ENCODE data around the gene TAS2R42. TPM values are rescaled to one million over a fixed set of nuclear protein-coding genes. Genes with fewer than 3 reads are reported as not detected.

TAS2R42 gene
- total and polyA plus RNA-seq, 2 of the 13 experiments (the other 11 are each of a cell fraction or from before 2014, with no cell fraction given), result not detected

GRCh38 chr12:11162502-11162901 is 24.2 kb downstream of the TAS2R42 start:
- in situ Hi-C loops (cut with HindIII; ENCODE audit: extremely low pct_ligation_motif_present, low pct_unique_long_range_greater_than_20kb) (no loop called here), intact Hi-C loops (cut with micrococcal nuclease; ENCODE audit: unreplicated experiment) (no loop called here)
- WGBS (ENCODE audit: low lambda C conversion rate), result 89% methylated on average over 1 of the region's 1 CpG
- H3K27ac ChIP-seq (ENCODE audit: extremely low read length, insufficient read depth, low read length), result no peak overlapping the region
- no peak overlapping the region for H3K4me3 ChIP-seq (replicated peaks in 1 of 3; ENCODE audit: insufficient read depth in 1 of 3, low read depth in 2 of 3, low read length in 3 of 3)
- BruUV-seq (replicated peaks), result no TSS peak
- DNase-seq (ENCODE audit: low spot score) (no peak), FAIRE-seq (no peak), ATAC-seq (no peak)
- peaks cover 14% of the 10 kb centered on the region for H4K20me1 ChIP-seq (ENCODE audit: insufficient read depth, low read length)
- H2AFZ ChIP-seq (ENCODE audit: low read length), result no peak overlapping the region
- no peak overlapping the region for H3K4me2 ChIP-seq (ENCODE audit: low read depth, low read length)
- peaks cover 26% of the 10 kb centered on the region for H3K4me1 ChIP-seq (ENCODE audit: insufficient read depth, low read length)
- H3K36me3 ChIP-seq (replicated peaks in 1 of 2; ENCODE audit: control insufficient read depth in 1 of 2, insufficient read depth in 2 of 2, low read length in 2 of 2), result peaks cover 9 to 50% of the 10 kb centered on the region in 2 experiments
- TF ChIP-seq, protein P1, sequence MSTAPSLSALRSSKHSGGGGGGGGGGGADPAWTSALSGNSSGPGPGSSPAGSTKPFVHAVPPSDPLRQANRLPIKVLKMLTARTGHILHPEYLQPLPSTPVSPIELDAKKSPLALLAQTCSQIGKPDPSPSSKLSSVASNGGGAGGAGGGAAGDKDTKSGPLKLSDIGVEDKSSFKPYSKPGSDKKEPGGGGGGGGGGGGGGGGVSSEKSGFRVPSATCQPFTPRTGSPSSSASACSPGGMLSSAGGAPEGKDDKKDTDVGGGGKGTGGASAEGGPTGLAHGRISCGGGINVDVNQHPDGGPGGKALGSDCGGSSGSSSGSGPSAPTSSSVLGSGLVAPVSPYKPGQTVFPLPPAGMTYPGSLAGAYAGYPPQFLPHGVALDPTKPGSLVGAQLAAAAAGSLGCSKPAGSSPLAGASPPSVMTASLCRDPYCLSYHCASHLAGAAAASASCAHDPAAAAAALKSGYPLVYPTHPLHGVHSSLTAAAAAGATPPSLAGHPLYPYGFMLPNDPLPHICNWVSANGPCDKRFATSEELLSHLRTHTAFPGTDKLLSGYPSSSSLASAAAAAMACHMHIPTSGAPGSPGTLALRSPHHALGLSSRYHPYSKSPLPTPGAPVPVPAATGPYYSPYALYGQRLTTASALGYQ (CRISPR knock-in tag; IDR thresholded peaks at IDR 0.05), result no peak
- peak; percentile 80 for TF ChIP-seq ZNF143 (CRISPR knock-in tag; IDR thresholded peaks at IDR 0.05)
- TF ChIP-seq THAP11 (CRISPR knock-in tag; IDR thresholded peaks at IDR 0.05), result peak; percentile 89
- peaks cover 96% of the 10 kb centered on the region for H3K79me2 ChIP-seq (ENCODE audit: insufficient read depth, low read length)
- ChIA-PET CTCF (ENCODE audit: low intra/inter-chr PET ratio, low total read pairs) (no interaction called here), POLR2A (interaction anchor here (1.9 kb wide), 1 partner anchor 9 kb away, joined by 11 read pairs; the partner anchor contains the start of gene SMIM10L1)
- H3K27me3 ChIP-seq (ENCODE audit: control insufficient read depth in 1 of 2, insufficient read depth in 2 of 2, low read length in 2 of 2), result no peaks in the 10 kb centered on the region
- no peaks in the 10 kb centered on the region for H3K9me3 ChIP-seq (ENCODE audit: low read length)
- H3K9ac ChIP-seq (ENCODE audit: insufficient read depth, low read depth, low read length), result no peak overlapping the region

DNA sequence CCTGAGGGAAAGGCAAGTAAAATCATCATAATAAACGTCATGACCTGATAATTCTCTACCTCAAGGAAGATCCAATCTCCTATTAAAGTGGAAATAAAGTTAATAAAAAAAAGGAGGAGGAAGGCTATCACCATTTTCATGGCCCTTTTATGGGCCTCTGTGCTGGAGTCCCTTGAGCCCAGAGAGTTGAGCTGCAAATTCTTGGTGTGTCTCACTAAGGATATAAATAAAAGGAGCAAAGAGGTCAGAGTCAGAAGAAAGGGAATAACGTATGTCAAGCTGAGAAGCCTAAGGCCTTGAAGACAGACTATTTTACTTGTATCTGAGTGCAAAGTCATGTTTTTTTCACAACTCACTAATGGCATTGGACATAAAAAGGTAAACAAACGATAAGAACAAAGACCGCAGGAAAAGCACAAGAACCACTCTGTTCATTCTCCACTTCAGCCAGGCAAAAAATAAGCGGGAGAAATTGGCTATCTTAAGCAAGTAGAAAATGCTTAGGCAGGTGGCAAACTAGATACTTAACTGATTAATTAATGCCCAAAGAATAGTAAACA is 27.8 kb downstream of the TAS2R42 start:
- peaks cover 12% of the 10 kb centered on the region for H3K4me1 ChIP-seq (ENCODE audit: insufficient read depth, low read length)
- WGBS (ENCODE audit: low lambda C conversion rate), result 42% methylated on average over 5 of the region's 5 CpGs
- FAIRE-seq, result no peak
- no peak overlapping the region for H3K4me3 ChIP-seq (replicated peaks in 1 of 3; ENCODE audit: insufficient read depth in 1 of 3, low read depth in 2 of 3, low read length in 3 of 3)
- TF ChIP-seq, protein P2, sequence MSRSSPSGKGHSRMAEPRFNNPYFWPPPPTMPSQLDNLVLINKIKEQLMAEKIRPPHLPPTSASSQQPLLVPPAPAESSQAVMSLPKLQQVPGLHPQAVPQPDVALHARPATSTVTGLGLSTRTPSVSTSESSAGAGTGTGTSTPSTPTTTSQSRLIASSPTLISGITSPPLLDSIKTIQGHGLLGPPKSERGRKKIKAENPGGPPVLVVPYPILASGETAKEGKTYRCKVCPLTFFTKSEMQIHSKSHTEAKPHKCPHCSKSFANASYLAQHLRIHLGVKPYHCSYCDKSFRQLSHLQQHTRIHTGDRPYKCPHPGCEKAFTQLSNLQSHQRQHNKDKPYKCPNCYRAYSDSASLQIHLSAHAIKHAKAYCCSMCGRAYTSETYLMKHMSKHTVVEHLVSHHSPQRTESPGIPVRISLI (CRISPR knock-in tag; IDR thresholded peaks at IDR 0.05; ENCODE audit: borderline replicate concordance), result peak; percentile 18; the same call in 1 of the 2 replicates
- TF ChIP-seq POGZ (CRISPR knock-in tag; IDR thresholded peaks at IDR 0.05), result 0 out of 2 replicates have a peak, but pooled peaks have one; percentile 23
- TF ChIP-seq KDM6A (CRISPR knock-in tag; IDR thresholded peaks at IDR 0.05; ENCODE audit: low read depth), result no peak
- TF ChIP-seq, protein P3, sequence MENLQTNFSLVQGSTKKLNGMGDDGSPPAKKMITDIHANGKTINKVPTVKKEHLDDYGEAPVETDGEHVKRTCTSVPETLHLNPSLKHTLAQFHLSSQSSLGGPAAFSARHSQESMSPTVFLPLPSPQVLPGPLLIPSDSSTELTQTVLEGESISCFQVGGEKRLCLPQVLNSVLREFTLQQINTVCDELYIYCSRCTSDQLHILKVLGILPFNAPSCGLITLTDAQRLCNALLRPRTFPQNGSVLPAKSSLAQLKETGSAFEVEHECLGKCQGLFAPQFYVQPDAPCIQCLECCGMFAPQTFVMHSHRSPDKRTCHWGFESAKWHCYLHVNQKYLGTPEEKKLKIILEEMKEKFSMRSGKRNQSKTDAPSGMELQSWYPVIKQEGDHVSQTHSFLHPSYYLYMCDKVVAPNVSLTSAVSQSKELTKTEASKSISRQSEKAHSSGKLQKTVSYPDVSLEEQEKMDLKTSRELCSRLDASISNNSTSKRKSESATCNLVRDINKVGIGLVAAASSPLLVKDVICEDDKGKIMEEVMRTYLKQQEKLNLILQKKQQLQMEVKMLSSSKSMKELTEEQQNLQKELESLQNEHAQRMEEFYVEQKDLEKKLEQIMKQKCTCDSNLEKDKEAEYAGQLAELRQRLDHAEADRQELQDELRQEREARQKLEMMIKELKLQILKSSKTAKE (CRISPR knock-in tag; IDR thresholded peaks at IDR 0.05; ENCODE audit: borderline replicate concordance), result no peak
- no peak for TF ChIP-seq ZNF3 (CRISPR knock-in tag; IDR thresholded peaks at IDR 0.05)
- TF ChIP-seq, protein P4, sequence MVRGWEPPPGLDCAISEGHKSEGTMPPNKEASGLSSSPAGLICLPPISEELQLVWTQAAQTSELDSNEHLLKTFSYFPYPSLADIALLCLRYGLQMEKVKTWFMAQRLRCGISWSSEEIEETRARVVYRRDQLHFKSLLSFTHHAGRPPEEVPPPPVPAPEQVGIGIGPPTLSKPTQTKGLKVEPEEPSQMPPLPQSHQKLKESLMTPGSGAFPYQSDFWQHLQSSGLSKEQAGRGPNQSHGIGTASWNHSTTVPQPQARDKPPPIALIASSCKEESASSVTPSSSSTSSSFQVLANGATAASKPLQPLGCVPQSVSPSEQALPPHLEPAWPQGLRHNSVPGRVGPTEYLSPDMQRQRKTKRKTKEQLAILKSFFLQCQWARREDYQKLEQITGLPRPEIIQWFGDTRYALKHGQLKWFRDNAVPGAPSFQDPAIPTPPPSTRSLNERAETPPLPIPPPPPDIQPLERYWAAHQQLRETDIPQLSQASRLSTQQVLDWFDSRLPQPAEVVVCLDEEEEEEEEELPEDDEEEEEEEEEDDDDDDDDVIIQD (CRISPR knock-in tag; IDR thresholded peaks at IDR 0.05; ENCODE audit: low read depth), result peak; percentile 43; the same call in 1 of the 2 replicates
- no peak for TF ChIP-seq ZNF788 (CRISPR knock-in tag; IDR thresholded peaks at IDR 0.05; ENCODE audit: borderline replicate concordance)
- H2AFZ ChIP-seq (ENCODE audit: low read length), result no peak overlapping the region
- no peak for ATAC-seq
- BruUV-seq (replicated peaks), result no TSS peak
- ChIA-PET CTCF (ENCODE audit: low intra/inter-chr PET ratio, low total read pairs) (no interaction called here), POLR2A (interaction anchor here (1.2 kb wide), 1 partner anchor 12 kb away, joined by 6 read pairs; the partner anchor contains the start of gene SMIM10L1)
- no peak for DNase-seq (ENCODE audit: low spot score)
- H4K20me1 ChIP-seq (ENCODE audit: insufficient read depth, low read length), result peaks cover 6% of the 10 kb centered on the region; the same call in 1 of the 2 replicates
- H3K27me3 ChIP-seq (ENCODE audit: control insufficient read depth in 1 of 2, insufficient read depth in 2 of 2, low read length in 2 of 2), result no peaks in the 10 kb centered on the region
- intact Hi-C loops (cut with micrococcal nuclease; ENCODE audit: unreplicated experiment) (no loop called here), in situ Hi-C loops (cut with HindIII; ENCODE audit: extremely low pct_ligation_motif_present, low pct_unique_long_range_greater_than_20kb) (no loop called here)
- peak overlapping the region; percentile 15 for H3K4me2 ChIP-seq (ENCODE audit: low read depth, low read length)
- no peaks in the 10 kb centered on the region for H3K9me3 ChIP-seq (ENCODE audit: low read length)
- no peak overlapping the region for H3K9ac ChIP-seq (ENCODE audit: insufficient read depth, low read depth, low read length)
- peaks cover 92% of the 10 kb centered on the region for H3K79me2 ChIP-seq (ENCODE audit: insufficient read depth, low read length)
- H3K36me3 ChIP-seq (replicated peaks in 1 of 2; ENCODE audit: control insufficient read depth in 1 of 2, insufficient read depth in 2 of 2, low read length in 2 of 2), result peaks cover 3 to 38% of the 10 kb centered on the region in 2 experiments; a peak in 4 of 5 replicates
- no peak overlapping the region for H3K27ac ChIP-seq (ENCODE audit: extremely low read length, insufficient read depth, low read length)

All from HepG2 (cell line).